Natural killer cell (primary cell): Measurements from ENCODE around the gene LSM2. TPM values are rescaled to one million over a fixed set of nuclear protein-coding genes. Genes with fewer than 3 reads are reported as not detected.
"Not testable (repeated sequence)": the region's sequence is repeated elsewhere in the genome, so short reads cannot be mapped to it uniquely, and the experiment has no call there.

Experiments used
- ATAC-seq, 3 donors: fragments of 150-1000 bp in 2 of 3; fragments of 200-7000 bp in 1 of 3; cut with Tn5 transposase; 1 replicate in 1 of 3; 2 replicates in 2 of 3; pipeline ENCODE4 v1.10.0; 2021; ENCODE audit warnings: mild to moderate bottlenecking in 2 of 3, moderate library complexity in 2 of 3
- DNase-seq, 2 donors: peaks; one replicate each; pipeline versions ENCODE4 v3.0.0 to v3.0.0-alpha.2; 2013 to 2021; ENCODE audit warnings: mixed read lengths in 1 of 2
- H3K27ac ChIP-seq: one replicate; pipeline ENCODE4 v1.5.1; 2013; ENCODE audit warnings: mild to moderate bottlenecking, low read length
- H3K27me3 ChIP-seq: one replicate; pipeline ENCODE4 v1.6.1; 2013; ENCODE audit warnings: low read length; ENCODE audit not compliant: control insufficient read depth, insufficient read depth
- H3K36me3 ChIP-seq: one replicate; pipeline ENCODE4 v1.6.1; 2013; ENCODE audit warnings: low read length; ENCODE audit not compliant: control insufficient read depth, insufficient read depth
- H3K4me1 ChIP-seq: one replicate; pipeline ENCODE4 v1.6.1; 2013; ENCODE audit warnings: low read length; ENCODE audit not compliant: control insufficient read depth, insufficient read depth
- H3K4me3 ChIP-seq: one replicate; pipeline ENCODE4 v1.5.1; 2013; ENCODE audit warnings: low read length
- H3K9me3 ChIP-seq: one replicate; pipeline ENCODE4 v1.6.1; 2013; ENCODE audit warnings: low read length; ENCODE audit not compliant: control insufficient read depth, insufficient read depth
- H3K27ac Mint-ChIP-seq, 2 donors: one replicate each; pipeline ENCODE4 v1.8.0; 2022; ENCODE audit warnings: mild to moderate bottlenecking in 2 of 2, mixed read lengths in 2 of 2, moderate library complexity in 1 of 2
- H3K27me3 Mint-ChIP-seq, 2 donors: one replicate each; pipeline ENCODE4 v1.8.0; 2022; ENCODE audit warnings: low read depth in 2 of 2, mixed read lengths in 2 of 2
- H3K36me3 Mint-ChIP-seq: one replicate; pipeline ENCODE4 v1.8.0; 2022; ENCODE audit warnings: mixed read lengths
- H3K4me1 Mint-ChIP-seq, 2 donors: one replicate each; pipeline ENCODE4 v1.8.0; 2022; ENCODE audit warnings: mixed read lengths in 2 of 2
- H3K4me3 Mint-ChIP-seq: one replicate; pipeline ENCODE4 v1.8.0; 2022; ENCODE audit warnings: mild to moderate bottlenecking, moderate library complexity, mixed read lengths
- H3K9me3 Mint-ChIP-seq, 2 donors: one replicate each; pipeline ENCODE4 v1.8.0; 2022; ENCODE audit warnings: mixed read lengths in 2 of 2
- WGBS: methylation state at CpG from one replicate; pipeline ENCODE4 v1.1.7; 2013; ENCODE audit warnings: missing lambda C conversion rate; ENCODE audit not compliant: insufficient coverage; 5-methylcytosine and 5-hydroxymethylcytosine counted together
- intact Hi-C: fragments of 100-400 bp; cut with micrococcal nuclease; formaldehyde crosslinking; loops from one replicate; pipeline ENCODE4 v1.14.2; 2022
- total RNA-seq, 4 donors: library from RNA; stranded (reverse); fragments of 120-200 nt in 1 of 4; gene quantifications; one replicate each; pipeline versions ENCODE4 v1.2.3 to v1.2.4, GENCODE V29; 2013 to 2022
- TF ChIP-seq, protein P1 (sequence below): fragments of 200-600 bp; IDR thresholded peaks from one replicate; pipeline ENCODE4 v1.8.0; 2022; ENCODE audit warnings: antibody characterized with exemption

The LSM2 gene
- total RNA-seq, 3 donors from 2014 or later (not counting 1 experiment from before 2014, with no cell fraction given): 28.1 to 34.9 (median 29.2) TPM

DNA sequence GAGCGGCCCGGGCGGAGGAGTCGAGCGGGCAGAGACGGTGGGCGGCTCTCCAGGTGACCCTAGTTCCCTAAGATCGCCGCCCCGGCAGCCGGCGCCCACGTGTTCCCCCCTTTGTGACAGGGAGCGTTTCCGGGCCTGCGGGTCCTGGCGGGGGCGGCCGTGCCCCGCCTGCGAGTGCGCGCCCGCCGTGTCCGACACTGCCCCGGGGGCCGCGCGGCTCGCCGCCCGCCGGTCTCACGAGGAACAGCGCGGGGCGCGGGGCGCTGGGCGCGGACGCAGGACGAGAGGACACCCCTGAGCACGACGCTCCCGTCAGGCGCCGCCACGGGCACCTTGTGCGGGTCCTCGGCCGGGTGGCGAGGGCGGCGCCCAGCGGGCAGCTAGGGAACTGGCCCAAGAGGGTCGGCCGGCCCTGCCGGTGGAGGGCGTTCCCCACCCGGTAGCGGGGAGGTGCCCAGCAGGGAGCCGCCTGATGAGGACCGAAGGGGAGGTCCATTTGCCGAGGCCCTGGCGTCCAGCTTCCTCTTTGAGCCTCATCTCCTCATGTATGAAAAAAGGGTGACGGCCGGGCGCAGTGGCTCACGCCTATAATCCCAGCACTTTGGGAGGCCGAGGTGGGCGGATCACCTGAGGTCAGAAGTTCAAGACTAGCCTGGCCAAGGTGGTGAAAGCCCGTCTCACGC is 11.0 kb downstream of the LSM2 start, which contains the start of gene VARS1:
Gene VARS1 (minus strand): TSS at position 137 of the 683 bp plus-strand sequence. CDS start 535 bp downstream, outside the sequence.
- intact Hi-C loops: loop anchor here (1.0 to 5.0 kb wide), 2 partner anchors 11 to 37 kb away; partner anchors contain the start of gene LSM2
- Histone ChIP-seq H3K4me1 (peaks cover 34% of the 10 kb centered on the region), H3K9me3 (no peaks in the 10 kb centered on the region), H3K27ac (peak within 1 kb of the TSS; percentile 77), H3K27me3 (no peaks in the 10 kb centered on the region), H3K36me3 (peaks cover 8% of the 10 kb centered on the region), H3K4me3 (peak within 1 kb of the TSS; percentile 67)
- WGBS: under 1% methylated on average over 75 of the region's 75 CpGs
- TF ChIP-seq, protein P1, sequence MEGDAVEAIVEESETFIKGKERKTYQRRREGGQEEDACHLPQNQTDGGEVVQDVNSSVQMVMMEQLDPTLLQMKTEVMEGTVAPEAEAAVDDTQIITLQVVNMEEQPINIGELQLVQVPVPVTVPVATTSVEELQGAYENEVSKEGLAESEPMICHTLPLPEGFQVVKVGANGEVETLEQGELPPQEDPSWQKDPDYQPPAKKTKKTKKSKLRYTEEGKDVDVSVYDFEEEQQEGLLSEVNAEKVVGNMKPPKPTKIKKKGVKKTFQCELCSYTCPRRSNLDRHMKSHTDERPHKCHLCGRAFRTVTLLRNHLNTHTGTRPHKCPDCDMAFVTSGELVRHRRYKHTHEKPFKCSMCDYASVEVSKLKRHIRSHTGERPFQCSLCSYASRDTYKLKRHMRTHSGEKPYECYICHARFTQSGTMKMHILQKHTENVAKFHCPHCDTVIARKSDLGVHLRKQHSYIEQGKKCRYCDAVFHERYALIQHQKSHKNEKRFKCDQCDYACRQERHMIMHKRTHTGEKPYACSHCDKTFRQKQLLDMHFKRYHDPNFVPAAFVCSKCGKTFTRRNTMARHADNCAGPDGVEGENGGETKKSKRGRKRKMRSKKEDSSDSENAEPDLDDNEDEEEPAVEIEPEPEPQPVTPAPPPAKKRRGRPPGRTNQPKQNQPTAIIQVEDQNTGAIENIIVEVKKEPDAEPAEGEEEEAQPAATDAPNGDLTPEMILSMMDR: peak; percentile 74
- Mint-ChIP-seq H3K36me3 (peaks cover 2% of the 10 kb centered on the region), H3K27me3 (no peaks in the 10 kb centered on the region), H3K27ac (peak within 1 kb of the TSS; percentile 96), H3K4me3 (peak within 1 kb of the TSS; percentile 91), H3K4me1 (peaks cover 26 to 36% of the 10 kb centered on the region in 2 donors), H3K9me3 (no peaks in the 10 kb centered on the region)
- DNase-seq (peak; percentile 90 to 92), ATAC-seq (peak; percentile 94 to 98 (median 94))

DNA sequence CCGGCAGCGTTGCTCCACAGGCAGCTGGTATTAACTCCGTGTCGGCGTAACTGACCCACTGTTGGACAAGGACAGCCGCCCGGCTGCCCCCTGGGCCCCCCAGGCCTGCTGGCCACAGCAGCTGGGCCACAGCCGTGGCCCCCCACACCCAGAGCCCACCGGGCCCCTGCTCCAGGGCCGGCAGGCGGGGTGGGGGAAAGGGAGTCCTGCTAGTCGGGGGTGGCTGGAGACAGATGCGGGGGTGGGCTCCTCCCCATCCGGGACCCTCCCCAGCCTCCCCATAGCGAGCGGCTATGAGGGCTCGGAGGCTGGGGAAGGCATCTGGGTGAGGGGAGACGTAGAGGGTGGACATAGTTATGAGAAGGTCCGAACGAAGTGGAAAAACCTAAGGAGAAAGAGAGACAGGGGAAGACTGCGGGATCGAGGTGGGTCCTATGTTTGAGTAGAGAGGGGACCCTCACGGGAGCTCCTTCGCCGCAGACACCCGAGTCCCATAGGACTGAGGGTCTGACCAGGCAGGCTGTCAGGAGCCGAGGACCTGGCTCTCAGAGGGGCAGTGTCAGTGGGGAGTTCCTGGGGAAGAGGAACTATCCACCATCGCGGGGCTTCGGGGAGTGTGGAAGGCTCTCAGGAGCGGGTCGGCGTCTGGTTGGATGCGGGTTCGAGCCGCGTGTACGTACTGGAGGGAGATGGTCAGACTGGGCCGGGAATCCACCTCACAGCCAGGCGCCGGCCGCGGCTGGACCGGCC is 11.7 kb downstream of the LSM2 start:
- H3K27me3 ChIP-seq: no peaks in the 10 kb centered on the region
- H3K27me3 Mint-ChIP-seq: no peaks in the 10 kb centered on the region
- peak overlapping the region; percentile 67 for H3K4me3 ChIP-seq
- H3K4me1 Mint-ChIP-seq: peaks cover 30 to 36% of the 10 kb centered on the region in 2 donors
- DNase-seq: no peak
- TF ChIP-seq, protein P1: no peak
- no peaks in the 10 kb centered on the region for H3K9me3 Mint-ChIP-seq
- 1% methylated on average over 39 of the region's 44 CpGs for WGBS
- peaks cover 34% of the 10 kb centered on the region for H3K4me1 ChIP-seq
- H3K27ac ChIP-seq: peak overlapping the region; percentile 77
- peak in 2 of 3 donors; percentile 0 for ATAC-seq
- H3K27ac Mint-ChIP-seq: peak overlapping the region; percentile 96
- H3K9me3 ChIP-seq: no peaks in the 10 kb centered on the region
- H3K36me3 Mint-ChIP-seq: peaks cover 7% of the 10 kb centered on the region
- H3K4me3 Mint-ChIP-seq: peak overlapping the region; percentile 91
- peaks cover 8% of the 10 kb centered on the region for H3K36me3 ChIP-seq
- intact Hi-C loops: loop anchor here (1.0 to 5.0 kb wide), 2 partner anchors 11 to 37 kb away; partner anchors contain the start of gene LSM2

DNA sequence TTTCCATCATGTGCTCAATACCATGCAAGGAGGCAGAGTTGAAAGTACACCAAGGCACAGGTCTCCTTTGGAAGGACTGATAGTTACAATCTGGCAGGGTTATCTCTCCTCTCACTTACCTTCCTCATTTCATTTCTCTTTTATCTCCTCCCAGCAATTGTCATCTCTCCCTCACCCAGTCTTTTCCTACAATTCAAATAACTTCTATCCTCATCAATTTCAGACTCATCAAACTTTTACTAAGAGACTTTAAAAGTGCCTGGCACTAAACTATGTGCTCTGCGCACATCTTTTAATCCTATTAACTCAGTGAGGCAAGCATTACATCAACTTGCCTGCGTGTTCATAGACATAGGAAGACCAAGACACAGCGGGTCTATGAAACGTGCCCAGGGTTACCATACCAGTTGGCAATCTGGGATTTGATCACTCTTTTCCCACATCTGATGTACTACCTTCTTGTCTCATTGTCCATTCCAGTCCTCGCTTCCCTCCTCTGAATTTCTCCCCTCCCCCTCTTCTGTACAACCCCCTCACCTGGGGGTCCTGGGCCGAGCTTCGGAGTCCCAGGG is 12.4 kb downstream of the LSM2 start:
- Histone ChIP-seq H3K4me1 (peaks cover 34% of the 10 kb centered on the region), H3K36me3 (peaks cover 8% of the 10 kb centered on the region), H3K9me3 (no peaks in the 10 kb centered on the region), H3K27me3 (no peaks in the 10 kb centered on the region), H3K27ac (peak overlapping the region; percentile 77), H3K4me3 (peak overlapping the region; percentile 67)
- Mint-ChIP-seq H3K4me3 (peak overlapping the region; percentile 22), H3K27ac (peak overlapping the region; percentile 96), H3K9me3 (no peaks in the 10 kb centered on the region), H3K27me3 (no peaks in the 10 kb centered on the region), H3K36me3 (peaks cover 7% of the 10 kb centered on the region), H3K4me1 (peaks cover 30 to 36% of the 10 kb centered on the region in 2 donors)
- no peak for ATAC-seq
- TF ChIP-seq, protein P1: no peak
- intact Hi-C loops: no loop called here
- DNase-seq: peak in 1 of 2 donors; percentile 50
- 44% methylated on average over 7 of the region's 7 CpGs for WGBS

DNA sequence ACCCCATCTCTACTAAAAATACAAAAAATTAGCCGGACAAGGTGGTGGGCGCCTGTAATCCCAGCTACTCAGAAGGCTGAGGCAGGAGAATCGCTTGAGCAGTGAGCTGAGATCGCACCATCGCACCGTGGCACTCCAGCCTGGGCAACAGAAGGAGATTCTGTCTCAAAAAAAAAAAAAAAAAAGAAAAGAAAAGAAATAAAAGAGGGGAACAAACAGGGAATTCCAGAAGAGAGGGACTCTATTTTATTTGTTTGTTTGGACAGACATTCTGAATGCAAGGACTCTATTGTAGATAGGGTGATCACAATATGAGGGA is 12.9 kb downstream of the LSM2 start:
- peaks cover 30 to 36% of the 10 kb centered on the region in 2 donors for H3K4me1 Mint-ChIP-seq
- H3K4me1 ChIP-seq: peaks cover 34% of the 10 kb centered on the region
- WGBS: 97% methylated on average over 6 of the region's 6 CpGs

More for the DNA sequence above, 12.9 kb downstream of the LSM2 start:
- intact Hi-C loops, H3K9me3 ChIP-seq, H3K4me3 ChIP-seq, H3K9me3 Mint-ChIP-seq, H3K27me3 Mint-ChIP-seq, H3K27me3 ChIP-seq, ATAC-seq, DNase-seq, H3K36me3 Mint-ChIP-seq: not testable (repeated sequence)
- peak overlapping the region; percentile 77 for H3K27ac ChIP-seq
- H3K36me3 ChIP-seq: peaks cover 10% of the 10 kb centered on the region
- Mint-ChIP-seq H3K27ac (peak overlapping the region; percentile 96), H3K4me3 (peak overlapping the region; percentile 68)
